HFFc6 (cell line): ENCODE data around the gene RASAL3. TPM values are rescaled to one million over a fixed set of nuclear protein-coding genes. Genes with fewer than 3 reads are reported as not detected.
A peak's percentile ranks its signal among the peaks of the same experiment; 100 is the strongest.

Source experiments
- DNase-seq: peaks from one replicate; pipeline ENCODE4 v3.0.0-alpha.2; 2018
- H3K27ac Mint-ChIP-seq: 2 replicates; pipeline ENCODE4 v1.8.0; 2020; ENCODE audit warnings: mild to moderate bottlenecking, mixed read lengths
- H3K27me3 Mint-ChIP-seq: 2 replicates; pipeline ENCODE4 v1.8.0; 2021; ENCODE audit warnings: mild to moderate bottlenecking, moderate library complexity, mixed read lengths; ENCODE audit not compliant: insufficient read depth
- H3K36me3 Mint-ChIP-seq: 2 replicates; pipeline ENCODE4 v1.8.0; 2021; ENCODE audit warnings: low read depth, mixed read lengths
- H3K4me1 Mint-ChIP-seq: 2 replicates; pipeline ENCODE4 v1.8.0; 2020; ENCODE audit warnings: low read depth, mixed read lengths
- H3K4me3 Mint-ChIP-seq: 2 replicates; pipeline ENCODE4 v1.8.0; 2020; ENCODE audit warnings: mild to moderate bottlenecking, moderate library complexity, mixed read lengths
- H3K9me3 Mint-ChIP-seq: 2 replicates; pipeline ENCODE4 v1.8.0; 2020; ENCODE audit warnings: mild to moderate bottlenecking, mixed read lengths
- total RNA-seq, 6 experiments: library from RNA; stranded (reverse); fragmentation: NEBNext Ultra II Directional; extraction: Animal tissue kit (Norgen Biotek cat#: 25700); gene quantifications; 2 replicates in 1 of 6; 3 replicates in 5 of 6; pipeline ENCODE4 v1.2.3, GENCODE V29; 2021
- TF ChIP-seq, protein P1 (sequence below): fragments of 200-600 bp; sonication (generic); IDR thresholded peaks from 2 replicates; pipeline ENCODE4 v1.5.0; 2021; ENCODE audit warnings: antibody characterized with exemption, mild to moderate bottlenecking

The RASAL3 gene
- total RNA-seq, 6 experiments from 2014 or later, result not detected

DNA sequence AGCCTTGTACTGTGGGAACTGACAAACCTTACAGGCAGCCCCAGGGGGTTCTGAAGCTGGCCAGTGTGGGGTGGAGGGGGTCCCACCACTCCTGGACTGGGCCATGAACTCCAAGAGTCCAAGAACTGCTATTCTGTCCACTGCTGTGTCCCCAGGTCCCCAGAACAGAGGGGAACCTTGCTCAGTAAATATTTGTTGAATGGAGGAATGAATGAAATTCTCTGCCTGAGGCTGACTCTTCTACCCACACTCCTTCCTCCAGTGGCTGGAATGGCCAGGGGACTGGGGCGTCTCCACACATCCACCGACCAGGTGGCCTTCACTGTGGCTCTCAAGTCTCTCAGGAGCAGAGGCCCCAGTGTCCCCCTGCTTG, 26.2 kb downstream of the RASAL3 start:
- H3K9me3 Mint-ChIP-seq, result no peaks in the 10 kb centered on the region
- DNase-seq, result no peak
- no peak overlapping the region for H3K4me3 Mint-ChIP-seq
- TF ChIP-seq, protein P1, sequence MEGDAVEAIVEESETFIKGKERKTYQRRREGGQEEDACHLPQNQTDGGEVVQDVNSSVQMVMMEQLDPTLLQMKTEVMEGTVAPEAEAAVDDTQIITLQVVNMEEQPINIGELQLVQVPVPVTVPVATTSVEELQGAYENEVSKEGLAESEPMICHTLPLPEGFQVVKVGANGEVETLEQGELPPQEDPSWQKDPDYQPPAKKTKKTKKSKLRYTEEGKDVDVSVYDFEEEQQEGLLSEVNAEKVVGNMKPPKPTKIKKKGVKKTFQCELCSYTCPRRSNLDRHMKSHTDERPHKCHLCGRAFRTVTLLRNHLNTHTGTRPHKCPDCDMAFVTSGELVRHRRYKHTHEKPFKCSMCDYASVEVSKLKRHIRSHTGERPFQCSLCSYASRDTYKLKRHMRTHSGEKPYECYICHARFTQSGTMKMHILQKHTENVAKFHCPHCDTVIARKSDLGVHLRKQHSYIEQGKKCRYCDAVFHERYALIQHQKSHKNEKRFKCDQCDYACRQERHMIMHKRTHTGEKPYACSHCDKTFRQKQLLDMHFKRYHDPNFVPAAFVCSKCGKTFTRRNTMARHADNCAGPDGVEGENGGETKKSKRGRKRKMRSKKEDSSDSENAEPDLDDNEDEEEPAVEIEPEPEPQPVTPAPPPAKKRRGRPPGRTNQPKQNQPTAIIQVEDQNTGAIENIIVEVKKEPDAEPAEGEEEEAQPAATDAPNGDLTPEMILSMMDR, result no peak
- H3K36me3 Mint-ChIP-seq, result no peaks in the 10 kb centered on the region
- H3K27ac Mint-ChIP-seq, result no peak overlapping the region
- H3K27me3 Mint-ChIP-seq, result no peaks in the 10 kb centered on the region; the same call in none of the 2 replicates
- H3K4me1 Mint-ChIP-seq, result peaks cover 5% of the 10 kb centered on the region

DNA sequence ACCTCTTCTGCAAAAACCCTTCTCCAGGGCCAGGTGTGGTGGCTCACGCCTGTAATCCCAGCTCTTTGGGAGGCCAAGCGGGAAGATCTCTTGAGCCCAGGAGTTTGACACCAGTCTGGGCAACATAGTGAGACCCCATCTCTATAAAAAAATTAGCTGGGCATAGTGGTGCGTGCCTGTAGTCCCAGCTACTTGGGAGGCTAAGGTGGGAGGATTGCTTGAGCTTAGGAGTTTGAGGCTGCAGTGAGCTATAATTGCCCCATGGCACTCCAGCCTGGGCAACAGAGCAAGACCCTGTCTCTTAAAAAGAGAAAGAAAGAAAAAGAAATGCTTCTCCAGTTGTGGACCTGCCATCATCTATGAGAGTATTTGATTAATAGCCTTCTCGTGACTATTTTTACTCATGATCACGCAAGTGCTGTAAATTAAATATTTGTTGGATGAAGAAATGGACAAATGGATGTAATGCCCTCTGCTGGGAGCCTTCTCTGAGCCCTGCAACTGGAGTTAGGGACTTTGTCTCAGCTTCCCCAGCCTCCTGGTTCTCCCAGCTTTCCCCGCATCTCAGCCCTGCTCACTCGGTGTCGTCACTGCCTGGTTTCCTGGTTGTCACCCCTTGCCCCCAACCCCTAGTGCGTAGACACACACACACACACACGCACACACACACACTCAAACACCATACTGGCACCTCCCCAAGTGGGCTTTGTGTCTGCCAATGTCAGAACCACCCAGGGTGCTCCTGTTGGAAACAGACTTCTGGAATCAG, 26.8 kb downstream of the RASAL3 start:
- DNase-seq, result no peak
- TF ChIP-seq, protein P1, result peak; percentile 54; the same call in 1 of the 2 replicates
- no peak overlapping the region for H3K27ac Mint-ChIP-seq
- peaks cover 9% of the 10 kb centered on the region for H3K4me1 Mint-ChIP-seq
- no peaks in the 10 kb centered on the region; the same call in none of the 2 replicates for H3K27me3 Mint-ChIP-seq
- no peaks in the 10 kb centered on the region for H3K36me3 Mint-ChIP-seq
- H3K4me3 Mint-ChIP-seq, result no peak overlapping the region
- no peaks in the 10 kb centered on the region for H3K9me3 Mint-ChIP-seq

DNA sequence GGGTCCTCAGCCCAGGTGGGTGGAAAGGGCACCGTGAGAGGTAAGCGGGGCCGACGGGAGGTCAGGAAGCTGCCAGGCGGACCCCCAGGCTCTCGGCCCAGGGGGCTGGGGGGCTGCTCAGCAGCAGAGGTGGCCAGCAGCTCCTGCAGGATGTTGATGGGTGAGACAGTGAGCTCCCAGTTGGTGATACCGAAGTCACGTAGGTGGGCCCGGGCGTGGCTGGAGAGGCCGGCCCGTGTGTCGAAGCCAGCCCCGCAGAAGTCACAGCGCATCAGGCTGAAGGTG, 27.6 kb downstream of the RASAL3 start:
- Mint-ChIP-seq H3K36me3 (peaks cover 3% of the 10 kb centered on the region), H3K9me3 (no peaks in the 10 kb centered on the region), H3K27ac (no peak overlapping the region), H3K4me3 (no peak overlapping the region), H3K4me1 (peaks cover 9% of the 10 kb centered on the region), H3K27me3 (peaks cover 2% of the 10 kb centered on the region)
- DNase-seq, result no peak
- TF ChIP-seq, protein P1, result no peak

DNA sequence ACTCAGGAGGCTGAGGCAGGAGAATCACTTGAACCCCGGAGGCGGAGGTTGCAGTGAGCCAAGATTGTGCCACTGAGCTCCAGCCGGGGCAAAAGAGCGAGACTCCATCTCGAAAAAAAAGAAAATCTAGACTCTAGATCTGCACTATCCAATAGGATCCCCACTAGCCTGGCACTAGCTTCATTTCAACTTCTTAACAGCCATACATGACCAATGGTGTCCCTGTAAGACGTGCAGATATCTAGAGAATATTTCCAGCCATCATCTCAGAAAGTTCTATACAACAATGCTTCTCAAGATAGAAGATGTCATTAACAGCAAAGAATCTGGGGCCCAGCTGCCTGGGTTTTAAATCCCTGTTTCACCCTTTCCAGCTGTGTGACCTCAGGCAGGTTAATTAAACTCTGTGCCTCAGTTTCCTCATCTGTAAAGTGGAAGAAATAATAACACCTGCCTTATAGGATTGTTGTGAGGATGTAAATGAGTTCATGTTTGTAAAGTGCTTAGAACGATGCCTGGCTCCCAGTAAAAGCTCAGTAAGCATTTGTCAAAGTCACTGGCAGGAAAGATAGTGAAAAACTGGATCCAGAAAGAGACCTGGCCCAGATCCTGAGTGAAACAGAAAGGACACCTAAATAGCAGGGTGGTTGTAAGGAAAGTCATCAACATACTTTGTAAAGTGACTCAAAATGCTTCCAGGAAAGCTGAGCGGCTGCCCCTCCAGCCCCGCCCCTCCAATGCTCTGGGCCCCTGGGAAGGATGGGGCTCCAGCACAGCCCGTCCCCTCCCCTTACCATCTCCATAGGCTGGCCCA, 28.1 kb downstream of the RASAL3 start:
- Mint-ChIP-seq H3K4me3 (no peak overlapping the region), H3K27ac (no peak overlapping the region), H3K9me3 (no peaks in the 10 kb centered on the region), H3K27me3 (peaks cover 4% of the 10 kb centered on the region), H3K4me1 (peaks cover 12% of the 10 kb centered on the region), H3K36me3 (peaks cover 9% of the 10 kb centered on the region)
- DNase-seq, result no peak
- TF ChIP-seq, protein P1, result no peak

DNA sequence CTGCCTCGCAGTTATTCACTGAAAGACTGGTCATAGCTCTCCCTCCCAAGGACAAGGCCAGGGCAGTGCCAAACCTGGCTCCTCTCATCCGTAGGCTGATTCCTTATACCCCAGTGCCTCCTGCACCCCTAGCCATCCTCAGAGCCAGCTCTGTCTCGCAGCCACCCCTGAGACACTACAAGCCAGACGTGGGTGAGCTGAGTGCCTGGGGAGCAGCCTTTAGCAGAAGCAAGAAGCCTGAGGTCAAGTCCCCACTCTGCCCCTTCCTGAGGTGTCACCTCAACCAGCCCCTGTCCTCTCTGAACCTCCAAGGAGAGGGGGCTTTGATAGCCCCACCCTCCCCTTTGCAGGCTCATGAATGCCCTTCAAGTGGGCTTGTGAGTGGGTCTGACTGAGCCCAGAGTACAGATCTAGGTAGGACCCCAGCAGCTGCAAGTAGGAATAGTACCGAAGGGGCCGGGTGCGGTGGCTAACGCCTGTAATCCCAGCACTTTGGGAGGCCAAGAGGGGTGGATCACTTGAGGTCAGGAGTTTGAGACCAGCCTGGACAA, 30.8 kb downstream of the RASAL3 start:
- Mint-ChIP-seq H3K4me3 (peak overlapping the region; percentile 97), H3K9me3 (no peaks in the 10 kb centered on the region), H3K27me3 (peaks cover 5% of the 10 kb centered on the region), H3K36me3 (peaks cover 9% of the 10 kb centered on the region), H3K27ac (peak overlapping the region; percentile 93), H3K4me1 (peaks cover 23% of the 10 kb centered on the region)
- TF ChIP-seq, protein P1, result no peak
- DNase-seq, result no peak
